ENCODE results near the gene ATXN7L1.
A peak's percentile ranks its signal among the peaks of the same experiment; 100 is the strongest.

The ATXN7L1 gene

DNA sequence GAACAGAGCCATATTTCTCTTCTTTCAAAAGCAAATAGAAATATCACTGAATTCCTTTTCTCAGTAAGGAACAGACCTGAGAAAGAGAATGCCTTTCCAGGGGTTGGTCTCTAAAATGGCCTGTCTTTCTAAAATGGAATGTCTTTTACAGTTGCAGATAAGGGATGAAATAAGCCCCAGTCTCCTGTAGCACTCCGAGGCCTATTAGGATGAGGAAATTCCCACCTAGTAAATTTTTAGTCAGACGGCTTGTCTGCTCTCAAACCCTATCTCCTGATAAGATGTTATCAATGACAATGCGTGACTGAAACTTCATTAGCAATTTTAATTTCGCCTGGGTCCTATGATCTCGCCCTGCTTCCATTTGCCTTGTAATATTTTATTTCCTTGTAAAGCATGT, 292.2 kb downstream of the ATXN7L1 start:
- DNase-seq (ENCODE audit: low read depth in 3 of 3), result no peak

- no peak for DNase-seq (ENCODE audit: low read depth in 3 of 3)
These were observed 293.3 kb downstream of the ATXN7L1 start for GRCh38 chr7:105583061-105583460.

GRCh38 chr7:105581066-105581811, 295.2 kb downstream of the ATXN7L1 start, which contains the start of gene EFCAB10:
EFCAB10 (minus strand) TSS chr7:105581493; CDS start chr7:105581463, 30 bp downstream.
- DNase-seq (ENCODE audit: low read depth in 3 of 3), result peak; percentile 14 to 64 (median 22)

DNA sequence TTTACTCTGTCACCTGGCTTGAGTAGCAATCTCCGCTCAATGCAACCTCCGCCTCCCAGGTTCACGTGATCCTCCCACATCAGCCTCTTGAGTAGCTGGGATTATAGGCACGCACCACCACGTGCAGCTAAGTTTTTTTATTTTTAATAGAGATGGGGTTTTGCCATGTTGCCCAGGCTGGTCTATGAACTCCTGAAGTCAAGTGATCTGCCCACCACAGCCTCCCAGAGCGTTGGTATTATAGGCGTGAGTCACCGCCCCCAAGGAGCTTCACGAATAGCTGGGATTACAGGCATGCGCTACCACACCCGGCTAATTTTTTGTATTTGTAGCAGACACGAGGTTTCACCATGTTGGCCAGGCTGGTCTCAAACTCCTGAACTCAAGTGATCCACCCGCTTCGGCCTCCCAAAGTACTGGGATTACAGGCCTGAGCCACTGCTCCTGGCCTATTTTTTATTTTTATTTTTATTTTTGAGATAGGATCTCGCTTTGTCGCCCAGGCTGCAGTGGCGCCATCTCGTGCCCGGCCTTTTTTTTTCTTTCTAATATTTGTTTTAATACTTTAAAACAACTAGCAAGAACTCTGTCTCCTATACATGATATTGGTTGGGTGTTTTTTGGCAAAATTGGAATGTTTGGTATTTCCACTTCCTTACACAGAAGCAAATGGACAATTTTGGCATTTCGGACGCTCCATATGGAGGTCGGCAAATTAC, 296.2 kb downstream of the ATXN7L1 start:
- DNase-seq (ENCODE audit: low read depth in 3 of 3), result no peak

DNA sequence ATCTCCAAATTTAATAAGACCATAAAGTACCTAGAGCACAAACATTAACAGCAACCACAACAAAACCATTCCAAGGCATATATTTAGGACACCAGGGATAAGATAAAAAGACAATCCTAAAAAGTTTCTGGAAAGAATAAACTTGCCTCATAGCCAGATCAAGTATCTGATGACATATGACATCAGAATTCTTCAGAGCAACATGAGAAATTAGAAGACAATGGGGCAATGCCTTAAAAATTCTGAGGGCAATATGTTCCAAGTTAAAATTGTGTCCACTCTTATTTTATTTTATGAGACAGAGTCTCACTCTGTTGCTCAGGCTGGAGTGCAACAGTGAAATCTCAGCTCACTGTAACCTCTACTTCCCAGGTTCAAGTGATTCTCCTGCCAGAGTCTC, 297.9 kb downstream of the ATXN7L1 start:
- no peak for DNase-seq (ENCODE audit: low read depth in 3 of 3)

GRCh38 chr7:105577251-105577650, 299.1 kb downstream of the ATXN7L1 start:
- no peak for DNase-seq (ENCODE audit: low read depth in 3 of 3)

DNA sequence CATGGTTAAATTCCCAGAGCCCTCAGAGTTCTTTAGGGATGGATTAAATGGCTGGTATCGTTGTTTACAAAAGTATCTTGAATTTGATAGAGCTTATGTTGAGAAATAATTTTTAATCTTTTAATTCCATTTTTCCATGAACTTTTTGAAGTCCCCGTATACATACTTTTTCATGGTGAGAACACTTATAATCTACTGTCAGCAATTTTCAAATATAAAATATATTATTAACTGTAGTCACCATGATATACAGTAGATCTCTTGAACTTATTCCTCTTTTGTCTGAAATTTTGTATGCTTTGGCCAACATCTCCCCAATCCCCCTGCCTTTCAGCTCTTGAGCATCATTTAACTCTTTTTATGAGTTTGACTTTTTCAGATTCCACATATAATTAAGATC, 304.5 kb downstream of the ATXN7L1 start:
- DNase-seq (ENCODE audit: low read depth in 3 of 3), result no peak

- no peak for DNase-seq (ENCODE audit: low read depth in 3 of 3)
These were observed 308.6 kb downstream of the ATXN7L1 start for GRCh38 chr7:105567821-105568220.

- DNase-seq (ENCODE audit: low read depth in 3 of 3), result no peak
These were observed 309.4 kb downstream of the ATXN7L1 start for GRCh38 chr7:105567024-105567423.

- DNase-seq (ENCODE audit: low read depth in 3 of 3), result no peak
These were observed 311.2 kb downstream of the ATXN7L1 start for GRCh38 chr7:105565190-105565589.

DNA sequence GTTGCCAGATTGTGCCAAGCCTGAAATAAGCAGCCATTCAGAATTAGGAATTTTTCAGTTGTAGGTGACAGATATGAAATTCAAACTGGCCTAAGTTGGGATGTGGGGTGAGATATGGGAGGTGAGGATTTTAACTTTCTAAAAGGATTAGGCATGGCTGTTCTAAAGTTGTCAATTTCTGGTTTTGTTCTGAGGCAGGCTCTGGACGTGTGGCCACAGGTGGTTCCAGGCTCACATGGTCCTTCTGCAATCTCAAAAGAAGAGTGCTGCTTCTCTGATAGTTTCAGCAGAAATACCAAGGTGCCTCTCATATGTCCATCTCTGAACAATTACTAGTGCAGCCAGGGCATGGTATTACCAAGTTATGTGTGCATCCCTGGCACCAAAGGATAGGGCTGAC, 316.5 kb downstream of the ATXN7L1 start:
- no peak for DNase-seq (ENCODE audit: low read depth in 3 of 3)
